ENCODE data around the gene RXRB.

RXRB gene

GRCh38 chr6:33176906-33177305, 23.6 kb downstream of the RXRB start:
- no peak for DNase-seq (ENCODE audit: low read depth in 2 of 2)

DNA sequence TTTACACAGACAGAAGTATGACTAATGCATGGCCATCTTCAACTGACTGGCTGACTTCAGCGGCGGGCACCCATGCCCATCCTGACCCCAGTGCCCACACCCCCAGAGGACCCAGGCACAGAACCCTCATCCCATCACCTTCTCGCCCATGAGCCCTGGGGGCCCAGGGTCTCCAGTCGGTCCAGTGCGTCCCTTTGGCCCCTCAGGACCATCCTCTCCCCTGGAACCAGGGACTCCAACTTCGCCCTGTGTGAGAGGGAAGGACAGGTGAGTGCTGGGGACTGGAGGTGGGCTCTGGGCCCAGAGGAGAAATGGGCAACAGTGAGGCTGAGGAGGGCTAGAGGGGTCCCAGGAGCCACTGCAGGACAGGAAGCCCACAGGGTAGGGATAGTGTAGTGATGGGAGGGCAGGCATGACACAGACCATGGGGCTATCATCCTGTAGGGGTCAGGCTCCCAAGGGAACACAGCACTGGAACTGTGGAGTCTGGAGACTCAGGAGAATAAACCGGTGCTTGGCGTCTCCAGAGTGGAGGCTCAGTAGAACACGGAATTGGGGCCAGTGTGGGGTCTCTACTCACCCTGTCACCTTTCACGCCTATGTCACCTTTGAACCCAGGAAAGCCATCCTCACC, 24.9 kb downstream of the RXRB start:
- no peak for DNase-seq (ENCODE audit: low read depth in 2 of 2)

- no peak for DNase-seq (ENCODE audit: low read depth in 2 of 2)
Observed at GRCh38 chr6:33174784-33175183, 25.7 kb downstream of the RXRB start.

DNA sequence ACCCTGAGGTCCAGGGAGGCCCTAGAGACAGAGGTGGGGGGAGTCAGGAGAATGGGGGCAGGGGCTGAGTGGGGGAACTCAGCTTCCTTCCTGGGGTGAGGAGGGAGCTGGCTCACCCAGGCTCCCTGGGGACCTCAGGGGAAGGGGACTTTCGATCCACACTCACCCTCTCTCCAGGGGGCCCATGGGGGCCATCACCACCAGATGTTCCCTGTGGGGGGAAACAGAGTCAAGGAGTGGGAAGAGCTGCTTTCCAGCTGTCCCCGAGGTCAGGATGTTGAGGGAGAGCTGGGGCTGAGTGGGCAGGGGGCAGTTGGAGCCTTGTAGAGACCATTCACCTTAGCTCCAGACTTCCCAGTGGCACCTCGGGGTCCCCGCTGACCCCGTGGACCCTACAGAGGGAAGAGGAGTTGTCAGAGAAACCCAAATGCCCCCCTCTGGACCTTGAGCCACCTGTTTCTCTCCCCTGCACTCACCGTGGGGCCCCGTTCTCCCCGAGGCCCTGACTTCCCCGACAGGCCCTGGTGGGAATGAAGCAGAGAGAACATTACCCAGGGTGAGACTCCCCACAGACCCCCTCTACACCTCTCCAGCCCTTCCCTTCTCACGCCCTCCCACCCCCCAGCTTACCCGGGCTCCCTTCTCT, 26.8 kb downstream of the RXRB start:
- no peak for DNase-seq (ENCODE audit: low read depth in 2 of 2)

- DNase-seq (ENCODE audit: low read depth in 2 of 2): no peak
Observed at GRCh38 chr6:33172688-33173534, 27.6 kb downstream of the RXRB start.

DNA sequence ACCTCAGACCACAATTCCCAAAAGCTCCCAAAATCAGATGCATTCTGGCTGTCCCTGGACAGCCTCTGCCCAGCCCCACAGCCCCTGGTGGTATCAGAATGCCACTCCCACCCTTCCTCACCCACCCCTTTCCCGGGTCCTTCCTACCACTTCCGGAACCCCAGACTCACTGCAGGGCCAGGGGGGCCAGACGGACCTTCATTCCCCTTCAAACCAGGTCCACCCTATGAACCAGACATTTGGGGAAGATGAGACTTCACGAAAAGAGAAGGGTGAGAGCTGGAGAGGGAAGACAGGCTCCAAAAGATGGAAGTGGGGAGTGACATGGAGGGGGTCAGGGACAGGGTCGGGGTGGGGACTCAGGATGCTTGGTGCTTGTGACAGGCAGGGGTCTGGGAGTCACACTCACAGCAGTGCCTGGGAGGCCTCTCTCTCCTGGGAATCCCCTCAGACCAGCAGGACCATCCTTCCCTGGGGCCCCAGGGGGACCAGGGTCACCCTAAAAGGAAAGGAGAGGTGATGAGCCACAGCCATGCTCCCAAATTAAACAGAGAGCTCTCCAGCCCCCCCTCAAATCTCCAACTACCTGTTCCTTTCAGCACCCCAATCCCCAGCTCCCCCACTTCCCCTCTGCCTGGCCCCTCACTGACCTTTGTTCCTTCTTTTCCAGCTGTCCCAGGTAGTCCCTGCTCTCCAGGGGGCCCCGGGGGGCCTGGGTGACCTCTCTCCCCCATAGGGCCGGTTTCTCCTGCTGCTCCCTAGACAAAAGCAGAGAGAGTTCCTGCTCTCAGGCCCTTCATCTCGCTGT, 28.4 kb downstream of the RXRB start:
- DNase-seq (ENCODE audit: low read depth in 2 of 2): no peak

- no peak for DNase-seq (ENCODE audit: low read depth in 2 of 2)
Observed at GRCh38 chr6:33171016-33171879, 29.2 kb downstream of the RXRB start.

- no peak for DNase-seq (ENCODE audit: low read depth in 2 of 2)
Observed at GRCh38 chr6:33170176-33171015, 30.1 kb downstream of the RXRB start.

DNA sequence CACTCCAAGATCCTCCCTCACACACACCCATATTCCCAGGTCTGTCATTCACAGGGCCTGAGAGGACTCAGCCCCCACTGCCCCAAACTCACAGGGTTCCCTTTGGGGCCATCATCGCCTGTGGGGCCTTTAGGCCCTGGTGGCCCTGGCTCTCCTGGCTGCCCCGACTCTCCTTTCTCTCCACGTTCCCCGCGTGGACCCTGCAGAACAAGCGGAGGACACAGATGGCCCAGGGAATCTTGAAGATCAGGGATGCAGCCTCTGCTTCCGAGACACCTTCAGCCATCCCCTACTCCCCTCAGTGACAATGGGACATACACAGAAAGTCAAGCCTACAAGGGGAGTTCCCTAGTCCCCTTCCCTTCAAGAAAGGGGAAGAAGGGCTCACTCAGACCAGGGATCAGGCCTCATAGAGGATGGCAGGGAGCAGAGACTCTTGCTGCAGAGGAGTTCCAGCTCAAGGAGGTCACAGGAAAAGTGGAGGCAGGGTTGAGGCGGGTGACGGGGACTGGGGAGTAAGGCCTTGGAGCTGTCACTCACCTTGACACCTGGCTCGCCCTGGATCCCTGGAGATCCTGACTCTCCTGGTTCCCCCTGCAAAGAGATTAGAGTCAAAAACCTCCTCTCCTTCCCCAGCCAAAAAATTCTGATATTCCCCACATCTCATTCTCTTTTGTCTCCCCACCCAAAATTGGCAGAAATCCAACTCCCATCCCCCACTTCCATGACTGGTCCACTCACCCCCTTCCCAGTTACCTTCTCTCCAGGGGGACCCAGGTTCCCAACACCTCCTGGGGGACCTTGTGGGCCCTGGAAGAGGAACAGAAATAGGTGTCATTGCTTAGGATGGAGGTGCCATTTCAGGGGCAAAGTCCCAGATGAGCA, 30.9 kb downstream of the RXRB start:
- no peak for DNase-seq (ENCODE audit: low read depth in 2 of 2)

- DNase-seq (ENCODE audit: low read depth in 2 of 2): no peak
Observed at GRCh38 chr6:33168639-33169038, 31.8 kb downstream of the RXRB start.

GRCh38 chr6:33168284-33168601, 32.2 kb downstream of the RXRB start:
- no peak for DNase-seq (ENCODE audit: low read depth in 2 of 2)

DNA sequence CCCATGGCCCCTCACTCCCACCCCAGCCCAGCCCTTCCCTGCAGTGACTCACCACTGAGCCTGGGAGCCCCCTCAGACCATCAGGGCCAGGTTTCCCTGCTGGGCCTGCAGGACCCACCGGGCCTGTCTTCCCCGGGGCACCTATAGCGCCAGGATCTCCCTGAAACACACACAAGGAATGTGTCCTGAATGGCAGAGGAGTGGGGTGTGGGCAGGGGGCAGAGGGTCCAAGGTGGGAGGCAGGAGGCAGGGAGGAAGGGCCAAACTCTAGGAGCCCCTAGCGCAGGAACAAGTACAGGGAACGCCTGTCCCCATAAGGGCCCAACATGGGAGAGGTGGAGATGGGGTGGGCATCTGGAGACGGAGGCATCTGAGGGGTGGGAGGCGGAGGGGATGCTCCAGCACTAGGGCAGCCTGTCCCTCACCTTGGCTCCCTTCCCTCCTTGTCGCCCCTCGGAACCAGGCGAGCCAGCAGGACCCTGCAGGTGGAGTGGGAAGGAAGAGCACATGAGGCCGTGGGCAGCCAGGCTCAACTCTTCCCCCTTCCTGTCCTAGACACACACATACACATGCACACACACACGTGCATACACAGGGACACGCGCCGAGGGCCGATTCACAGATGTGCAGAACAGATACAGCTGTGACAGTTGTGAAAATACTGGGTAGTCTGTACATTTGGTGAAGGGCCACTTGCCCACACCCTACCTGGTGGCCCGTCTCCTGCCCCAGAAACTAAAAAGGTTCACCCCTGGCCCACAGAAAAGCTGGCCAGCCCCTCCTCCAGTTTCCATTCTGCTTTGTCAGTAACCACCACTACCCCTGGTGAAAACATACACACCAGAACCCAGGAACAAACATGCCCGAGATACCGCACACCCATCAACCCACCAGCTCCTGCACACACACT, 32.8 kb downstream of the RXRB start:
- DNase-seq (ENCODE audit: low read depth in 2 of 2): no peak

DNA sequence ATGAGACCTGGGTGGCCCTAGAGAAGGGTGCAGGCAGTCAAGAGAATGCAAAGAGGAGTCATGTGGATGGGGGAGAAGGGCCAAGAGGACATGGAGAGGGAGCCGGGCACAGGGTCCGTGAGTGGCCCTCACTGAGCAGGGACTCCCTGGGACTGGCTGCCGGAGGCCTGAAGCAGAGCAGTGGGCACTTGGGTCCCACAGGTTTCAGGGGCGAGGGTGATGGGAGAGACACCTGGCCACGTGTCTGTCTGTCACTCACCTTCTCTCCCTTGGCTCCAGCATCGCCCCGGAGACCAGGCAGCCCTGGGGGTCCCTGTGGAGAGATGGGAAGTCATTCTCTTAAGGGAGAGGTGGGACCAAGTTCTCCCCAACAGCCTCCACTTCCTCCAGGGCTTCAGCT, 33.7 kb downstream of the RXRB start:
- no peak for DNase-seq (ENCODE audit: low read depth in 2 of 2)

DNA sequence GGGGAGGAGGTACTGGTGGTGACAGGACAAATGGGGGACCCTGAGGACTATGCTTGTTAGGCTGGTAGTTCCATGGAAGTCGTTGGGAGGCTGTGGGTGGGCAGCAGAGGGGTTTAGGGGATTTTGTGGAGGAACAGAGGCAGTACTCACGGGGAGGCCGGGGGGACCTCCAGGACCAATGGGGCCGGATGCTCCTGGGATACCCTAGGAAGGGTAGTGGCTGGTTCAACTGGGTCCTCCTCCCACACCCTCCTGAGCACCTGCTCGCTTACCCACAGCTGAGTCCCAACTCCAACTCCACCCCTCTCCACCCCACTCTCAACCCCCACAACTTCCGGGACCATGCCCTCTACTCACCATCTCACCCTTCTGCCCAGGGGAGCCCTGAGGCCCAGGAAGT, 34.1 kb downstream of the RXRB start:
- DNase-seq (ENCODE audit: low read depth in 2 of 2): no peak

DNA sequence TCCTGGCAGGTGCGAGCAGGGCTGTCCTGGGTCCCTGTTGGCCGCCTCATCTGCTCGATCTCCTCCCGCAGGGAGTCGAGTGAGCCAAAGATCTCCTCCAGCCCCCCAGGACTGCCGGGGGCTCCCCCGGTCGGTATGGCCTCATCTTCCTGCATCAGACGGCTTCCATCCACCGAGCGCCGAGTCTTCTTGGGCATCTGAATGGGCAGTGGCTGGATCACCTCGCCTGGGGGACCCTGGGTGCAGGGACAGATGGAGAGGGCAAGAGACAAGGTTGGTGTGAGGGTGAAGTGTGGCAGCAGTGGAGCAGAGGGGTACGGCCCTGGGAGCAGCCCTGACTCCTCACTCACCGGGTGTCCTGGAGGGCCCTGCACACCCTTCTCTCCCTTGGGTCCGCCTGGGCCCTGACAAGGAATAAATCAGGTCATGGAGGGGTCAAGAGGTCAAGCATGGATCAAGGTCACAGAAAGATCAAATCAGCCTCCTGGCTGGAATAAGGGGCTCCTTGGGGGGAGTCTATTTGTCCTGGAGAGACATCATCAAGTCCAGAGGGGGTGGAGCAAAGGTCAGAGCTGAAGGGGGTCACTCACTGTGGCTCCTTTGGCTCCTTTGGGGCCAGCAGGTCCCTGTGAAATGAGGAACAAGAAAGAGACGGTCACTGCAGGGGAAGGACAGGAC, 34.7 kb downstream of the RXRB start:
- DNase-seq (ENCODE audit: low read depth in 2 of 2): no peak

DNA sequence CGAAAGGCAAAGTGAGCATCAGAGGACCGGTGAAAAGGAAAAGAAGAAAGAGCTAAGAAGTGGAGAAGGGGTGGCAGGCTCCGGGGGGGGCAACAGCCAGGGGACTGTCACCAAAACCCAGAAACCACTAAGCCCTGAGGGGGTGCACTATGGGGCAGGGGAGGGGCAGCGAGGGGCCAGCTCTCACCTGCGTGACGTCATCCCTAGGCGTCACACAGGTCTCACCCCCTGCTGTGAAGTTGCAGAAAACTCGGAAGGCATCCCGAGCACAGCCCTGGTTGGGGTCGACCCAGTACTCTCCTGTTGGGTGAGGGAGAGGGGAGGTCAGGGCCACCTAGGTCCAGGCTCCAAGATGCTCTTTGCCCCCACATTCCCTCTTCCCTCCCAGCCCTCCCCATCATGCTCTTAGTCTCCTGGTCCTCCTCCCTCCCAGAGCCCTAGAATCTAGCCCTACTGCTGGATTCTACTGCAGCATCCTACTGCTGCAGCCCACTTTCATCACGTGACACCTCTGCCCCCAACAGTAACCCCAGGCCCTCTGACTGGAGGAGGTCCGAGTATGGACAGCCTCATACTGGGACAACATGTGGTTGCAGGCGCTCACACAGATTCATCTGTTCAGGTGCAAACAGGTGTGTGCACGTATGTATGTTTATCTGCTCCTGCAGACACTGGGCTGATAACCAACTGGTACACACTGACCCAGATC, 35.6 kb downstream of the RXRB start:
- no peak for DNase-seq (ENCODE audit: low read depth in 2 of 2)

DNA sequence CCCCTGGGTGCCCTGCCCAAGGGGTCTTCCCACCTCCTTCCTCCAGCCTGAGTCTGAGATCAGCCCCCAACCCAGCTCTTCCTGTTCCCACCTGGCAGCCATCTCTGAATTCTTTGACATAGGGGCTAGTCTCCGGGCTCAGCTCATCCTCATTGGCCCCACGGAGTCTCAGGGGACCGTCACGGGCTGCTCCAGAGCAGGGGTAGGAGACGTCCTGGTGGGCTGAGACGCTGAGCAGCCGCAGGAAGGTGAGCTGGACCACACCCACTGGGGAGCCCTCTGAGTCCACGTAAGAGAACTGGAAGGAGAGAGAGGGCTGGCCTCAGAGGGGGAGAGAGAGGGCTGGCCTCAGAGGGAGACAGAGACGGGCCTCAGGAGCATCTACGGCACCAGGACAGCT, 36.3 kb downstream of the RXRB start:
- no peak for DNase-seq (ENCODE audit: low read depth in 2 of 2)

Measured in stimulated activated CD8-positive, alpha-beta memory T cell treated with anti-CD3 and anti-CD28 coated beads, Interleukin-15, amount 100 ng/mL, for 48 hours (primary cell).